ENCODE results near the gene AKNA. TPM values are rescaled to one million over a fixed set of nuclear protein-coding genes. Genes with fewer than 3 reads are reported as not detected.

The AKNA gene
- total RNA-seq, 1 experiment from 2014 or later, result 29.3 TPM

GRCh38 chr9:114308361-114308950 is 79.3 kb downstream of the AKNA start (continued):
- TF ChIP-seq NR2C2 (CRISPR knock-in tag; IDR thresholded peaks at IDR 0.05), result no peak
- no peak for TF ChIP-seq JAZF1 (CRISPR knock-in tag; IDR thresholded peaks at IDR 0.05)
- no peak for TF ChIP-seq AFF4 (CRISPR knock-in tag; IDR thresholded peaks at IDR 0.05; ENCODE audit: borderline replicate concordance)

GRCh38 chr9:114307899-114308267 is 79.9 kb downstream of the AKNA start:
- Mint-ChIP-seq H3K36me3 (peaks cover 11% of the 10 kb centered on the region), H3K9me3 (no peaks in the 10 kb centered on the region), H3K4me1 (0 out of 2 replicates have a peak, but pooled peaks cover 3% of the 10 kb centered on the region), H3K4me3 (no peak overlapping the region), H3K27me3 (ENCODE audit: low read depth) (no peaks in the 10 kb centered on the region), H3K27ac (no peak overlapping the region)
- ChIA-PET POLR2A (no interaction called here), CTCF (no interaction called here)
- DNase-seq (ENCODE audit: low spot score) (no peak), ATAC-seq (no peak)
- TF ChIP-seq ATF1 (CRISPR knock-in tag; IDR thresholded peaks at IDR 0.05) (no peak), ATF2 (CRISPR knock-in tag; IDR thresholded peaks at IDR 0.05; ENCODE audit: borderline replicate concordance, low read depth) (no peak), AR (CRISPR knock-in tag; IDR thresholded peaks at IDR 0.05) (no peak), CDX4 (CRISPR knock-in tag; IDR thresholded peaks at IDR 0.05; ENCODE audit: borderline replicate concordance) (no peak), NR1H2 (CRISPR knock-in tag; IDR thresholded peaks at IDR 0.05) (no peak), GTF2I (CRISPR knock-in tag; conservative IDR thresholded peaks at IDR 0.05) (no peak), ZNF671 (CRISPR knock-in tag; IDR thresholded peaks at IDR 0.05) (no peak), JAZF1 (CRISPR knock-in tag; IDR thresholded peaks at IDR 0.05) (no peak), MYBL2 (CRISPR knock-in tag; IDR thresholded peaks at IDR 0.05) (no peak), PRRX2 (CRISPR knock-in tag; IDR thresholded peaks at IDR 0.05) (no peak), SMAD4 (CRISPR knock-in tag; IDR thresholded peaks at IDR 0.05) (no peak), ATF6 (CRISPR knock-in tag; IDR thresholded peaks at IDR 0.05) (no peak), MLX (CRISPR knock-in tag; IDR thresholded peaks at IDR 0.05) (no peak), ZNF232 (CRISPR knock-in tag; IDR thresholded peaks at IDR 0.05) (no peak), AFF4 (CRISPR knock-in tag; IDR thresholded peaks at IDR 0.05; ENCODE audit: borderline replicate concordance) (no peak), TP53 (CRISPR knock-in tag; IDR thresholded peaks at IDR 0.05) (no peak), CREM (CRISPR knock-in tag; IDR thresholded peaks at IDR 0.05) (no peak)
